Nephron progenitor cell (in vitro differentiated cells): ENCODE measurements around the gene SNHG17.

Source experiments
- DNase-seq: peaks from one replicate; pipeline ENCODE4 v3.0.0; 2021
- H3K27ac Mint-ChIP-seq: 2 replicates; pipeline ENCODE4 v1.8.0; 2021; ENCODE audit warnings: mild to moderate bottlenecking, moderate library complexity, mixed read lengths
- H3K27me3 Mint-ChIP-seq: 2 replicates; pipeline ENCODE4 v1.8.0; 2021; ENCODE audit warnings: mild to moderate bottlenecking, low read depth, mixed read lengths; ENCODE audit not compliant: poor library complexity
- H3K36me3 Mint-ChIP-seq: 2 replicates; pipeline ENCODE4 v1.8.0; 2021; ENCODE audit warnings: low read depth, mixed read lengths
- H3K4me1 Mint-ChIP-seq: 2 replicates; pipeline ENCODE4 v1.8.0; 2021; ENCODE audit warnings: mixed read lengths
- H3K4me3 Mint-ChIP-seq: 2 replicates; pipeline ENCODE4 v1.8.0; 2021; ENCODE audit warnings: mild to moderate bottlenecking, moderate library complexity, mixed read lengths
- H3K9me3 Mint-ChIP-seq: 2 replicates; pipeline ENCODE4 v1.8.0; 2021; ENCODE audit warnings: mild to moderate bottlenecking, moderate library complexity, mixed read lengths
- TF ChIP-seq, protein P1 (sequence below): fragments of 200-600 bp; sonication (generic); IDR thresholded peaks from 2 replicates; pipeline ENCODE4 v1.5.0; 2021; ENCODE audit warnings: antibody characterized with exemption

Gene SNHG17

GRCh38 chr20:38428800-38429199 lies 6.3 kb downstream of the SNHG17 start:
- TF ChIP-seq, protein P1, sequence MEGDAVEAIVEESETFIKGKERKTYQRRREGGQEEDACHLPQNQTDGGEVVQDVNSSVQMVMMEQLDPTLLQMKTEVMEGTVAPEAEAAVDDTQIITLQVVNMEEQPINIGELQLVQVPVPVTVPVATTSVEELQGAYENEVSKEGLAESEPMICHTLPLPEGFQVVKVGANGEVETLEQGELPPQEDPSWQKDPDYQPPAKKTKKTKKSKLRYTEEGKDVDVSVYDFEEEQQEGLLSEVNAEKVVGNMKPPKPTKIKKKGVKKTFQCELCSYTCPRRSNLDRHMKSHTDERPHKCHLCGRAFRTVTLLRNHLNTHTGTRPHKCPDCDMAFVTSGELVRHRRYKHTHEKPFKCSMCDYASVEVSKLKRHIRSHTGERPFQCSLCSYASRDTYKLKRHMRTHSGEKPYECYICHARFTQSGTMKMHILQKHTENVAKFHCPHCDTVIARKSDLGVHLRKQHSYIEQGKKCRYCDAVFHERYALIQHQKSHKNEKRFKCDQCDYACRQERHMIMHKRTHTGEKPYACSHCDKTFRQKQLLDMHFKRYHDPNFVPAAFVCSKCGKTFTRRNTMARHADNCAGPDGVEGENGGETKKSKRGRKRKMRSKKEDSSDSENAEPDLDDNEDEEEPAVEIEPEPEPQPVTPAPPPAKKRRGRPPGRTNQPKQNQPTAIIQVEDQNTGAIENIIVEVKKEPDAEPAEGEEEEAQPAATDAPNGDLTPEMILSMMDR, result no peak
- Mint-ChIP-seq H3K27ac (no peak overlapping the region), H3K4me3 (no peak overlapping the region), H3K4me1 (peaks cover 39% of the 10 kb centered on the region), H3K27me3 (no peaks in the 10 kb centered on the region), H3K36me3 (peaks cover 88% of the 10 kb centered on the region), H3K9me3 (peaks cover 8% of the 10 kb centered on the region)
- no peak for DNase-seq

- DNase-seq, result no peak
- H3K4me1 Mint-ChIP-seq, result peaks cover 31% of the 10 kb centered on the region
- H3K27ac Mint-ChIP-seq, result peak overlapping the region; percentile 64
- TF ChIP-seq, protein P1, result no peak
- peaks cover 8% of the 10 kb centered on the region for H3K9me3 Mint-ChIP-seq
- peaks cover 85% of the 10 kb centered on the region for H3K36me3 Mint-ChIP-seq
- no peak overlapping the region for H3K4me3 Mint-ChIP-seq
- H3K27me3 Mint-ChIP-seq, result no peaks in the 10 kb centered on the region
Measured at GRCh38 chr20:38427655-38428023, 7.5 kb downstream of the SNHG17 start.

GRCh38 chr20:38426006-38426897 lies 8.9 kb downstream of the SNHG17 start:
- Mint-ChIP-seq H3K4me1 (peaks cover 17% of the 10 kb centered on the region), H3K4me3 (no peak overlapping the region), H3K36me3 (peaks cover 85% of the 10 kb centered on the region), H3K27me3 (no peaks in the 10 kb centered on the region), H3K27ac (peak overlapping the region; percentile 8), H3K9me3 (no peaks in the 10 kb centered on the region)
- no peak for DNase-seq
- TF ChIP-seq, protein P1, result no peak

DNA sequence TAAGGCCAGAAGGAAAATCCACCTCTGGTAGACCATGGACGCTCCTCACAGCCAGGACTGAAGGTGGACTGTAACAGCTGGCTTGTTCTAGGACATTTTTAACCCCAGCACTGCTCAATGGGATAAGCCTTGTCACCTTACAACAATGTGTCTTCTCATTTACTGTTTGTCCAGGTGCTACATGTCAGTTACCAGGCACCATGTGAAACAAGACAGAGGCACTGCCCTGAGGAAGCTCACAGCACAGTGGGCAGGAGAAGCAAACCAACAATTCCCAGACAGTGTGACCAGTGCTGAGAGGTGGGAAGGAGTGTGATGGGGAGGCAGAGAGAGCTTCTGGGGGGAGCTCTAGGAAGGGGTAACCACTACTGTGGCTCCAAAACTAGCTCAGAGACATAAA lies 10.7 kb downstream of the SNHG17 start:
- peak overlapping the region; percentile 58 for H3K27ac Mint-ChIP-seq
- no peaks in the 10 kb centered on the region for H3K9me3 Mint-ChIP-seq
- DNase-seq, result no peak
- H3K4me1 Mint-ChIP-seq, result peaks cover 11% of the 10 kb centered on the region
- H3K4me3 Mint-ChIP-seq, result no peak overlapping the region
- peaks cover 89% of the 10 kb centered on the region for H3K36me3 Mint-ChIP-seq
- TF ChIP-seq, protein P1, result no peak
- no peaks in the 10 kb centered on the region for H3K27me3 Mint-ChIP-seq

- Mint-ChIP-seq H3K4me3 (no peak overlapping the region), H3K9me3 (no peaks in the 10 kb centered on the region), H3K36me3 (peaks cover 89% of the 10 kb centered on the region), H3K27ac (peak overlapping the region; percentile 6), H3K27me3 (no peaks in the 10 kb centered on the region), H3K4me1 (peaks cover 7% of the 10 kb centered on the region)
- no peak for DNase-seq
- TF ChIP-seq, protein P1, result no peak
Measured at GRCh38 chr20:38423541-38423940, 11.6 kb downstream of the SNHG17 start.

DNA sequence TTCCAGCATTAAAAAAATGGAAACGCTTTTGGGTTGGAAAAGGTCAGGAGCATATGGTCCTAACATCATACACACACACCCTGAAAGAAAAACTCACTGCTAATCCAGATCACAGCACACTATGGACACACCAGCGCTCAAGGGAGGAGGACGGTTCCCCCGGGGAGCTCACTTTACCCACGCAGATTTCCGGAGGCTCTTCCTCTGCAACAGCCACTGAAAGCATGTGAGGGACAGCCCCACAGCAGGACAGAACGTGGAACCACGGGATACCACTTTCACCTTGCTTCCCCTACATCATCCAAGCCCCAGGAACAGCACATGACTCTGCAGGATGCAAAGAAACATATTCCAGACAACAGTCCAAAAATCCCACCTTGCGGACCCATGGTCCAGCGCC lies 13.2 kb downstream of the SNHG17 start:
- H3K27ac Mint-ChIP-seq, result peak overlapping the region; percentile 79
- DNase-seq, result no peak
- no peaks in the 10 kb centered on the region for H3K27me3 Mint-ChIP-seq
- H3K36me3 Mint-ChIP-seq, result peaks cover 83% of the 10 kb centered on the region
- no peaks in the 10 kb centered on the region for H3K9me3 Mint-ChIP-seq
- H3K4me3 Mint-ChIP-seq, result no peak overlapping the region
- H3K4me1 Mint-ChIP-seq, result peaks cover 3% of the 10 kb centered on the region
- TF ChIP-seq, protein P1, result no peak
